ENCODE data around the gene HS3ST6. TPM values are rescaled to one million over a fixed set of nuclear protein-coding genes. Genes with fewer than 3 reads are reported as not detected.

HS3ST6 gene
- total RNA-seq, 1 donor from 2014 or later = not detected

GRCh38 chr16:1895949-1896675 is 22.1 kb downstream of the HS3ST6 start:
- no peaks in the 10 kb centered on the region for H3K9me3 Mint-ChIP-seq
- Histone ChIP-seq H3K36me3 (no peaks in the 10 kb centered on the region), H3K4me2 (no peak overlapping the region), H3K79me2 (ENCODE audit: low read depth) (no peaks in the 10 kb centered on the region), H3K4me1 (no peaks in the 10 kb centered on the region), H4K20me1 (ENCODE audit: low read depth) (no peaks in the 10 kb centered on the region), H3K9ac (no peak overlapping the region), H3K27ac (no peak overlapping the region), H3F3A (ENCODE audit: low read depth) (no peaks in the 10 kb centered on the region), H2AFZ (replicated peaks) (no peak overlapping the region), H3K27me3 (peaks cover 6% of the 10 kb centered on the region), H3K9me3 (ENCODE audit: low read depth) (no peaks in the 10 kb centered on the region), H3K4me3 (no peak overlapping the region)
- no peaks in the 10 kb centered on the region for H3K36me3 Mint-ChIP-seq
- H3K27me3 Mint-ChIP-seq (ENCODE audit: insufficient read depth, low read depth) = peaks cover 4% of the 10 kb centered on the region
- no peak overlapping the region for H3K27ac Mint-ChIP-seq
- H3K4me3 Mint-ChIP-seq = no peak overlapping the region
- TF ChIP-seq CTCF (IDR thresholded peaks at IDR 0.05) = no peak
- no peak for TF ChIP-seq EZH2phosphoT487 (IDR thresholded peaks at IDR 0.05)
- no peak for TF ChIP-seq EZH2 (IDR thresholded peaks at IDR 0.05)
- H3K4me1 Mint-ChIP-seq = peaks cover 4% of the 10 kb centered on the region
- DNase-seq (ENCODE audit: low spot score) = no peak

- no peaks in the 10 kb centered on the region for H3K36me3 ChIP-seq
Observed at GRCh38 chr16:1895068-1895467, 23.1 kb downstream of the HS3ST6 start.

GRCh38 chr16:1890708-1891050 is 27.5 kb downstream of the HS3ST6 start:
- H3K4me1 Mint-ChIP-seq = peaks cover 4% of the 10 kb centered on the region
- H3K27me3 Mint-ChIP-seq (ENCODE audit: insufficient read depth, low read depth) = peaks cover 9% of the 10 kb centered on the region
- no peaks in the 10 kb centered on the region for H3K9me3 Mint-ChIP-seq
- Histone ChIP-seq H3K9me3 (ENCODE audit: low read depth) (no peaks in the 10 kb centered on the region), H3K4me2 (no peak overlapping the region), H3K79me2 (ENCODE audit: low read depth) (no peaks in the 10 kb centered on the region), H3K4me3 (no peak overlapping the region), H3K36me3 (no peaks in the 10 kb centered on the region), H3F3A (ENCODE audit: low read depth) (no peaks in the 10 kb centered on the region), H2AFZ (replicated peaks) (no peak overlapping the region), H3K4me1 (peaks cover 3% of the 10 kb centered on the region), H3K9ac (no peak overlapping the region), H3K27ac (no peak overlapping the region), H4K20me1 (ENCODE audit: low read depth) (no peaks in the 10 kb centered on the region), H3K27me3 (peaks cover 21% of the 10 kb centered on the region)
- no peak for TF ChIP-seq EZH2 (IDR thresholded peaks at IDR 0.05)
- no peak for TF ChIP-seq EZH2phosphoT487 (IDR thresholded peaks at IDR 0.05)
- no peak for TF ChIP-seq CTCF (IDR thresholded peaks at IDR 0.05)
- H3K4me3 Mint-ChIP-seq = no peak overlapping the region
- no peak overlapping the region for H3K27ac Mint-ChIP-seq
- DNase-seq (ENCODE audit: low spot score) = no peak
- H3K36me3 Mint-ChIP-seq = no peaks in the 10 kb centered on the region

More at GRCh38 chr16:1895068-1895467, 23.1 kb downstream of the HS3ST6 start:
- Mint-ChIP-seq H3K27ac (no peak overlapping the region), H3K9me3 (no peaks in the 10 kb centered on the region), H3K27me3 (ENCODE audit: insufficient read depth, low read depth) (peaks cover 7% of the 10 kb centered on the region), H3K36me3 (no peaks in the 10 kb centered on the region), H3K4me1 (peaks cover 4% of the 10 kb centered on the region), H3K4me3 (no peak overlapping the region)
- no peak for DNase-seq (ENCODE audit: low spot score)
- peaks cover 16% of the 10 kb centered on the region for H3K27me3 ChIP-seq
- no peak overlapping the region for H3K9ac ChIP-seq
- no peaks in the 10 kb centered on the region for H4K20me1 ChIP-seq (ENCODE audit: low read depth)
- no peak overlapping the region for H3K4me3 ChIP-seq
- no peak overlapping the region for H3K27ac ChIP-seq
- H3K4me2 ChIP-seq = no peak overlapping the region
- TF ChIP-seq CTCF (IDR thresholded peaks at IDR 0.05) (no peak), EZH2 (IDR thresholded peaks at IDR 0.05) (no peak)
- H3K79me2 ChIP-seq (ENCODE audit: low read depth) = no peaks in the 10 kb centered on the region
- peaks cover 3% of the 10 kb centered on the region for H3K4me1 ChIP-seq
- H3K9me3 ChIP-seq (ENCODE audit: low read depth) = no peaks in the 10 kb centered on the region
- H3F3A ChIP-seq (ENCODE audit: low read depth) = no peaks in the 10 kb centered on the region
- no peak overlapping the region for H2AFZ ChIP-seq (replicated peaks)
